Epithelial cell of proximal tubule (primary cell): Measurements from ENCODE around the gene DAPL1. TPM values are rescaled to one million over a fixed set of nuclear protein-coding genes. Genes with fewer than 3 reads are reported as not detected.
"Not testable (repeated sequence)": the region's sequence is repeated elsewhere in the genome, so short reads cannot be mapped to it uniquely, and the experiment has no call there.

Experiments used
- DNase-seq: peaks from one replicate; pipeline ENCODE4 v3.0.0-alpha.2; 2011; ENCODE audit warnings: low read depth
- H3K4me3 ChIP-seq: 2 replicates; pipeline ENCODE4 v1.5.1; 2011; ENCODE audit warnings: low read depth, mild to moderate bottlenecking, low read length
- CTCF ChIP-seq: conservative IDR thresholded peaks from 2 replicates; pipeline ENCODE4 v1.5.1; 2012; ENCODE audit warnings: low read depth, mild to moderate bottlenecking, low read length
- total RNA-seq: library from RNA; depleted of rRNA; stranded (reverse); fragments of >200 nt; gene quantifications from 2 replicates; pipeline ENCODE4 v1.2.3, GENCODE V29; 2015

Gene DAPL1
- total RNA-seq, 1 donor from 2014 or later = not detected

- no peak overlapping the region for H3K4me3 ChIP-seq
- DNase-seq = peak; percentile 30
- TF ChIP-seq CTCF = no peak
Measured at GRCh38 chr2:158845859-158846258, 50.7 kb downstream of the DAPL1 start.

- H3K4me3 ChIP-seq, DNase-seq: not testable (repeated sequence)
Measured at GRCh38 chr2:158847526-158847925, 52.4 kb downstream of the DAPL1 start.

- DNase-seq, H3K4me3 ChIP-seq: not testable (repeated sequence)
Measured at GRCh38 chr2:158848031-158848970, 53.2 kb downstream of the DAPL1 start.

- not testable (repeated sequence) for H3K4me3 ChIP-seq, DNase-seq
Measured at GRCh38 chr2:158860179-158860578, 65.1 kb downstream of the DAPL1 start.

DNA sequence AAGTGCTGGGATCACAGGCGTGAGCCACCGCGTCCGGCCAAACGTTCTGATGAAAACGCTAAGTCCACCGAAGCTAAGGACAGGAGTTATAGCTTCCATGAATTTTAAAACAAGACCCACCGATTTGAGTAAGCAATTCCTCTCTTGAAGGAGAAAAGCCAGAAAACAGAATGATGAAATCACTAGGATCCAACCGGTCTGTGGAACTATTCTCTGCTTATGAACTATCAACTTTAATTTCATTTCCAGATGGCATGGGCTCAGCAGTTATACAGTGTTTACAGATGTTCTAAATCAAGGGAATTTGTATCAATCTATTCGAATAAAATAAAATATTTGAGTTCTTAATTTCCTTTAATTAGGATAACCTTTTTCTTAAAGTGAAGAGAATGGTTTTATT is 66.5 kb downstream of the DAPL1 start:
- H3K4me3 ChIP-seq, DNase-seq: not testable (repeated sequence)

DNA sequence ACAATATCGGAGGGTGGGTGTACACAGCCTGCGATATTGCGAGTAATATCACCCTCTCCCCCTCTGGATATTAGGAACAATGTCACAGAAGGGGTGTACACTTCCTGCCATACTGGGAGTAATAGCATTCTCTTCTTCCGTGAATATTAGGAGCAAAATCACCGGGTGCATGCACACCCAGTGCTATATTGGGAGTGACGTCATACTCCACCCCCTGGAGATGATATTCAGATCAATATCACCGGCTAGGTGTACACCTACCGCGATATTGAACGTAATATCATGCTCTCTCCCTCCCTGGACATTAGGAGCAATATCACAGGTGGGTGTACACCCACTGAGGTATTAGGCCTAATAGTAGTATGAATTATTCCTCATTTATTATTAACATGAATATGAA is 70.4 kb downstream of the DAPL1 start:
- DNase-seq, H3K4me3 ChIP-seq: not testable (repeated sequence)

Other genes starting within 250 kb of the DAPL1 start
- 11.9 and 14.3 TPM in 2 replicates for gene TANC1, start 173.3 kb downstream of the DAPL1 start, total RNA-seq